NCI-H128 (cell line): ENCODE data around the gene C1QTNF6.

Experiments
- DNase-seq: peaks from one replicate; lab custom pipeline; 2025; ENCODE audit not compliant: unreplicated experiment; lab: John Stamatoyannopoulos, UW

Gene C1QTNF6

DNA sequence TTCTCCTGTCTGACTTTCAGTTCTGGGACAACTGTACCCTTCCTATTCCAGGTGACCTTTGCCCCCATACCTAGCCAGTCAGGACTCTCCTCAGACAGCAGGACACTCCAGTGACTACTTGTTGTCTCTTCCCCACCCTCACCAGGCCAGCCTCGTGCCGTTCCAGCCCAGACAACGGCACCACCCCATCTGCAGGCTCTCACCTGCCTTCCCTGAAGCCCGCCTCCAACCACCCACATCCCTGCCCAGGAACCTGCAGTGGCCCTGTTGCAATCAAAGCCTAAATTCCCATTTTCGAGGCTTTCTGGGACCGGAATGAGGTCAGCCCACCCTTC, 42.0 kb downstream of the C1QTNF6 start:
- DNase-seq: no peak

GRCh38 chr22:37145180-37146050, 42.6 kb downstream of the C1QTNF6 start:
- no peak for DNase-seq

DNA sequence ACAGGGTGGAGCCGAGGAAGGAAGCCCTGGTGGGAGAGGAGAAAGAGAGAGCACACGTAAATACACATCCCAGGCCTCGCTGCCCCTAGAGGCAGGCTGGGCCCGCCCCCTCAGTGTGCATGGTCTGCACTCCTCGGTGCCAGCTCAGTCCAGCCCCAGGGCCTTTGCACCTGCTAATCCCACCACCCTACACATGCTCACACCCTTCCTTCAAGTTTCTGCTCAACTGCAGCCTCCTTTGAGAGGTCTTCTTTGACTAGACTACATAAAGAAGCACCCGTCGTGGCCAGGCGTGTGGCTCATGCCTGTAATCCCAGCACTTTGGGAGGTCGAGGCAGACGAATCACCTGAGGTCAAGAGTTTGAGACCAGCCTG, 43.9 kb downstream of the C1QTNF6 start:
- DNase-seq: no peak

- no peak for DNase-seq
These were observed 46.1 kb downstream of the C1QTNF6 start for GRCh38 chr22:37141971-37142370.

- DNase-seq: no peak
These were observed 46.6 kb downstream of the C1QTNF6 start for GRCh38 chr22:37141476-37141875.

DNA sequence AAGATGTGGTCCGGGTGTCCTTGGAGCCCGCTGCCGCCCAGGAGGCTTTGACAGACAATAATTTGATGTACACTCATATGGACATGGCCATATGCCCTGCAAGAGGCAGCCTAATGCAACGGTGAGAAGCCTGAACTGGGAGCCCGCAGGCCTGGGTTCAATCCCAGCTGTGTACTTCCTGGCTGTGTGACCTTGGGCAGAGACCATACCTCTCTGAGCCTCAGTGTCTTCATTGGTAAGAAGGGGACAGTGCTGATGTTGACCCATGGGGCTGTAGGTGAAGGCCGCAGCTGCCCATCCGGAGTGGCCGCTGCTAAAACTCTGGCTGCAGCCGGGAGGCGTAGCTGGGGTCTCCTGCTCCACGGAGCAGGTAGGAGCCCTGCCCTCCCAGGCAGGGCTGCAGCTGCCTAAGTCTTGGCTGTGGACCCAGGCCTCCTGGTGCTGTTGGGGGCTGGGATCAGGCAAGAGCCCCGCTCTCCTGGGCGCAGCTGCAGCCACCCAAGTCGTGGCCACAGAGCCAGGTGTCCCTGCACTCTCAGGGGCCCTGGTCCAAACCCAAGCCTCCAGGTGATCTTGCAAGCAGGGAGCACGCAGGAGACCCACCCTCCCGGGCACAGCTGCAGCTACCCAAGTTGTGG, 47.2 kb downstream of the C1QTNF6 start:
- DNase-seq: no peak

- DNase-seq: no peak
These were observed 48.3 kb downstream of the C1QTNF6 start for GRCh38 chr22:37139762-37140161.

DNA sequence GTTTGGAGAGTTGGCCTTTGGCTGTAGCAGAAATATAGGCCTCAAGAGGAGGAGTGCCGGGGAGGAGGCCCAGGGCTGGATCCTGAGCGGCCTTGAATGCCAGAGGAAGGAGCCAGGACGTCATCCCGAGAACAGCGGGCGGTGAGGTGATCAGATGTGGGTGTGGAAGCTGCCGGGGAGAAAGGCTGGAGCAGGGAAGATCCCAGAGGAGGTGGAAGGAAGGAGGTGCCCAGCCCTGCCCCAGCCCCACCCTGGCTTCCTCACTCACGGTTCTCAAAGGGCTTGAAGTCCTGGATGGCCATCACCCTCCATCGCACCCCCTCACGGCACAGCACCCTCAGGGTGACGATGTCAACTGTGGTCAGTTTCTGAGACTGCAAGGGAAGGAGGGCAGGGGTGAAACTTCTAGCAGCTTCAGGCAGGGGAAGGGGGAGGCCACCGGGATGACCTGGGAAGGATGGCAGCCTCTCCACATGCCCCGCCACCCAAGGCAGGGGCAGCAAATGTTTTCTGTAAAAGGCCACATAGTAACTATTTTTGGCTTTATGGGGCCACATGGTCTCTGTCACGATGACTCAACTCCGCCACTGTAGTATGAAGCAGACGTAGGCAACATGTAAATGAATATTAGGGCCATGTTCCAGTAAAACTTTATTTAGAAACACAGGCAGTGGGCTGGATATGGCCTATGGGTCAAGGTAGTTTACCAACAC, 49.0 kb downstream of the C1QTNF6 start:
- DNase-seq: no peak

DNA sequence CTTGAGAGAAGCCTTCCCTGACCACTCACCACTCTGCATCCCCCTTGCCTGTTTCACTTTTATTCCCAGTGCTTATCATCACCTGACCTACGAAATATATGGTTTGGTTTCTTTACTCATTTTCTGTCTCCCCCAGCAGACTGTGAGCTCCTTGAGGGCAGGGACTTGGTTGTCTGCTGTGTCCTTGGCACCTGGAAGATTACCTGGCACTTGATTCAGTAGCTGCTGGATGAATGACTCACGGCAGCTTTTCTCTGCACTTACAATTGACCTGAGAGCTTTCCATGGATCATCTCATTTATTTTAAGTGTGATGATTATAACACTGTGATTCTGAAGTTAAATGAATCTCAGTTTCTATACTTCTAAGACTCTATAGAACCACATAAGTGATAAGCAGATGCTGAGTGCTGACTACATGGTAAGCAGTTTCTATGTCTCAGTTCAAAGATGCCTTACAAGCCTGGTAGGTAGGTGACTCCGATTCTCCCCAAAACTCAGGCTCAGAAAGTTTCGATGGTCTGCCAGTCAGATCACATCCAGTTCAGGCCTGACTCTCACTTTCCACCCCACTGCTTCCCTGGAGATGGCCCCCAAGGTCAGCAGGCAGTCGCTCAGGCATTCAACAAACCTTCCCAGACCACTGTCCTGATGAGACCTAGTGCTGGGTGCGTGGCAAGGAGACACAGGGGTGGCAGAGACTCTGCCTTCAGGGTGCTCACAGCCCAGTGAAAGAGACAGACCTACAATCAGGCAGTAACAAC, 50.0 kb downstream of the C1QTNF6 start:
- no peak for DNase-seq

DNA sequence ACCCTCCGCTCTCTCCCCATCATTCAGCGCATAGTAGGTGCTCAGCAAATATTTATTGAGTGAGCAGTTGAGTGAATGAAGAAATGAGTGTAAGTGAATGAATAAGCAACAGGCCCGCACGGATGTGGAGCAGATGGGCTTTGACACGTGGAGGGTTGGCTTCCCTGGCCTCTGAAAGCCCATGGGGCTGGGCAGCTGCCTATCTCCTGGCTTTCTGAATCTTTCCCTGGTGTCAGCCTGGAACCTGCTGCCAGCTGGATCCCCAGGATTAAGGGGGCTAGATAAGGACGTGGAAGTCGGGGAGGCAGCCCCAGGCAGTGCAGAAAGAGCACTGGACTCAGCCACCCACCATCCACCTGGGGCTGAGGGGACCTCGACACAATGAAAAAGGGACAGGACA, 50.9 kb downstream of the C1QTNF6 start:
- DNase-seq: no peak

DNA sequence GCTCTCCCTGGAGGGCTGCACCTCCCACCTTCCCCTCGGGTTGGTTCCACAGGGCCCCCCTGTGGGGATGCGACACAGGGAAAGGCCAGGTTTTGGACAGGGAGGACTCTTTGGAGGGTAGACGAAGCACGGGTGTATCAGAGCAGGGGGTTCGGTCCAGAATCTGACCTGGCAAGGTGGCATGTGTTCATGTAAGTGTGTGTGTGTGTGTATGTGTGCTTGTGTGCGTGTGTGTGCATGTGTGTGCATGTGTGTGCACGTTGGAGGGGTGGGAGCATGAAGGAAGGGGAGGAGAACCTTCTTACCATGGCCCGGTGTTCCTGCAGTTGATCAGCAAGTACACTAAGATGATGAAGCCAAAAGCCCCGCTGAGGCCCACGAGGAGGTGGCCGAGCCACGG, 53.0 kb downstream of the C1QTNF6 start:
- no peak for DNase-seq

GRCh38 chr22:37133304-37134018, 54.6 kb downstream of the C1QTNF6 start:
- DNase-seq: no peak

DNA sequence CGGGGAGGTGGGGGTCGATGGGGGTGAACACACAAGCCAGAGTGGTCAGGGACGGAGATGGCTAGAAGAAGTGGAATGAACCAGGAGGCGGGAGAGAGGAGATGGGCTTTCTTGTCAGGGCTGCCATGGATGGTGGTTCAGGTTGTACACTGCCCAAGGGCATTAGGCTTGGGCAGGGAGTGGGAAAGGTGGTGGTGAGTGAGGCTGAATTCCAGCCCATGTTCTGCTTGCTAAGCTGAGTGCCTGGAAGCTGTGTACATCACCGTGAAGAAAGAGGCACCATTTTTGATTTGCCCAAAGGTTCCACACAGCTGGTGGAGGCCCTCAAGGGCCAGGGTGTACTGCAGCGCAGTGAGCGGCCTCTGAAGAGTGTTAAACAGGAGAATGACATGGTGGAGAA, 55.3 kb downstream of the C1QTNF6 start:
- DNase-seq: no peak
